ENCODE measurements around the gene CXorf58. TPM values are rescaled to one million over a fixed set of nuclear protein-coding genes. Genes with fewer than 3 reads are reported as not detected.

The CXorf58 gene
- total and polyA plus RNA-seq, 8 donors: 0.13 to 0.52 (median 0.25) TPM; not detected in 3

GRCh38 chrX:23896981-23897380, 10.8 kb upstream of the CXorf58 start:
- TF ChIP-seq CTCF (IDR thresholded peaks at IDR 0.05): no peak
- no peak for ATAC-seq
- H3K4me3 ChIP-seq: no peak overlapping the region
- no peaks in the 10 kb centered on the region for H3K36me3 ChIP-seq
- intact Hi-C loops (cut with DNase I): no loop called here
- no peaks in the 10 kb centered on the region for H3K27me3 ChIP-seq
- DNase-seq: no peak
- H3K9me3 ChIP-seq: no peaks in the 10 kb centered on the region
- H3K27ac ChIP-seq: no peak overlapping the region
- H3K4me1 ChIP-seq: peaks cover under 1 to 23% of the 10 kb centered on the region in 2 donors

- Histone ChIP-seq H3K27me3 (no peaks in the 10 kb centered on the region), H3K27ac (no peak overlapping the region), H3K9me3 (no peaks in the 10 kb centered on the region), H3K4me3 (no peak overlapping the region), H3K4me1 (peaks cover 5 to 26% of the 10 kb centered on the region in 2 donors), H3K36me3 (no peaks in the 10 kb centered on the region)
- intact Hi-C loops (cut with DNase I): no loop called here
- no peak for DNase-seq
- ATAC-seq: no peak
- TF ChIP-seq CTCF (IDR thresholded peaks at IDR 0.05): no peak
Measured at GRCh38 chrX:23898412-23898959, 9.3 kb upstream of the CXorf58 start.

- no peaks in the 10 kb centered on the region for H3K36me3 ChIP-seq
- H3K27me3 ChIP-seq: no peaks in the 10 kb centered on the region
- DNase-seq (no peak), ATAC-seq (peak; percentile 5)
- H3K4me3 ChIP-seq: no peak overlapping the region
- no peaks in the 10 kb centered on the region for H3K9me3 ChIP-seq
- TF ChIP-seq CTCF (IDR thresholded peaks at IDR 0.05): no peak
- H3K27ac ChIP-seq: peak overlapping the region in 1 of 2 donors; percentile 80
- intact Hi-C loops (cut with DNase I): loop anchor here in 1 of 2 donors (5.0 to 10.0 kb wide), 3 partner anchors 118 to 206 kb away; partner anchors contain the start of gene SAT1
- H3K4me1 ChIP-seq: peaks cover 5 to 26% of the 10 kb centered on the region in 2 donors
Measured at GRCh38 chrX:23900220-23900797, 7.5 kb upstream of the CXorf58 start.

DNA sequence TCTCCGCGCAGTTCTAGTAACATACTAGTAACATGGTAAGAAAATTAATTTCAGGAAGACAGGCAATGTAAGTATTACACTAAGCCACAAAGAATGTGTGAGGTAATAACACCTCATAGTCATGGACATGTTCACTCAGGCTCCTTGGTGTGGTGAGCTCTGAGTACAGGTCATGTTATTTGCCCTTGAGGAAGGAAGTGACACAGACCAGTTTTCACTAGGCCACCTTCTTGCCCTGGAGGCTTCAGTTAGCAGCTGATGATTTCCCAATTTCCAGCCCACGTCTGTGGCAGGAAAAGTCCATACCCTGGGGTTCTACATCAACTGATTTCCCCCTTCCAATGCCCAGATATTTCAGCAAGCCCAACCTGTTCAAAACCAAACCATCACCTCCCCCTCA, 6.7 kb upstream of the CXorf58 start:
- peak in 1 of 4 donors; percentile 36 for DNase-seq
- peak; percentile 74 for ATAC-seq
- intact Hi-C loops (cut with DNase I): loop anchor here in 1 of 2 donors (5.0 to 10.0 kb wide), 3 partner anchors 119 to 206 kb away; partner anchors contain the start of gene SAT1
- peaks cover 5 to 26% of the 10 kb centered on the region in 2 donors for H3K4me1 ChIP-seq
- no peak overlapping the region for H3K4me3 ChIP-seq
- no peak for TF ChIP-seq CTCF (IDR thresholded peaks at IDR 0.05)
- H3K9me3 ChIP-seq: no peaks in the 10 kb centered on the region
- no peaks in the 10 kb centered on the region for H3K27me3 ChIP-seq
- peak overlapping the region; percentile 26 to 80 for H3K27ac ChIP-seq
- H3K36me3 ChIP-seq: no peaks in the 10 kb centered on the region

GRCh38 chrX:23901805-23902204, 6.0 kb upstream of the CXorf58 start:
- Histone ChIP-seq H3K27ac (peak overlapping the region; percentile 26 to 80), H3K36me3 (no peaks in the 10 kb centered on the region), H3K4me3 (no peak overlapping the region), H3K9me3 (no peaks in the 10 kb centered on the region), H3K4me1 (peaks cover 5 to 26% of the 10 kb centered on the region in 2 donors), H3K27me3 (no peaks in the 10 kb centered on the region)
- DNase-seq (peak in 1 of 4 donors; percentile 80), ATAC-seq (peak; percentile 94)
- intact Hi-C loops (cut with DNase I): loop anchor here in 1 of 2 donors (5.0 to 10.0 kb wide), 3 partner anchors 120 to 207 kb away; partner anchors contain the start of gene SAT1
- TF ChIP-seq CTCF (IDR thresholded peaks at IDR 0.05): peak; percentile 10 to 22

All from left lung (tissue), 10 donors.